OCI-LY7 (cell line): ENCODE data around the gene PCDHGC4. TPM values are rescaled to one million over a fixed set of nuclear protein-coding genes. Genes with fewer than 3 reads are reported as not detected.

Source experiments
- BruUV-seq: library from RNA; stranded (reverse); fragments of 400-500 nt; replicated peaks from 2 replicates; lab custom pipeline; 2021; lab: Mats Ljungman, UMichigan
- CTCF ChIA-PET: fragments of 300-600 bp; sonication (Branson Sonifier 250); formaldehyde crosslinking; loops from one replicate; lab custom pipeline; 2022; ENCODE audit warnings: antibody characterized with exemption; ENCODE audit not compliant: unreplicated experiment; lab: Charles Lee
- POLR2A ChIA-PET: fragments of 300-600 bp; sonication (Branson Sonifier 250); formaldehyde crosslinking; loops from one replicate; lab custom pipeline; 2022; ENCODE audit warnings: antibody characterized with exemption; lab: Charles Lee
- DNase-seq: peaks from one replicate; pipeline ENCODE4 v3.0.0-alpha.2; 2015; ENCODE audit warnings: low spot score
- H2AFZ ChIP-seq: fragments of 200-600 bp; sonication (generic), shearing (Covaris generic); 2 replicates; pipeline ENCODE4 v1.6.1; 2014; ENCODE audit warnings: mild to moderate bottlenecking, antibody characterized with exemption, low read length, moderate library complexity
- H3K27ac ChIP-seq: fragments of 200-600 bp; sonication (generic); 2 replicates; pipeline ENCODE4 v1.5.1; 2014; ENCODE audit warnings: mixed run types, low read depth, mild to moderate bottlenecking, moderate library complexity, low read length, inconsistent platforms; ENCODE audit not compliant: poor library complexity, severe bottlenecking
- H3K36me3 ChIP-seq: fragments of 200-600 bp; sonication (generic); 2 replicates; pipeline ENCODE4 v1.6.1; 2014; ENCODE audit warnings: mild to moderate bottlenecking, antibody characterized with exemption, low read length, moderate library complexity, mixed read lengths; ENCODE audit not compliant: insufficient read depth
- H3K4me1 ChIP-seq: fragments of 200-600 bp; sonication (generic); 2 replicates; pipeline ENCODE4 v1.5.1; 2014; ENCODE audit warnings: mild to moderate bottlenecking, low read length; ENCODE audit not compliant: insufficient read depth, poor library complexity, severe bottlenecking
- H3K4me2 ChIP-seq: fragments of 200-600 bp; sonication (generic); 2 replicates; pipeline ENCODE4 v1.6.1; 2014; ENCODE audit warnings: mild to moderate bottlenecking, low read length
- H3K4me3 ChIP-seq: fragments of 200-600 bp; sonication (generic); 2 replicates; pipeline ENCODE4 v1.5.1; 2014; ENCODE audit warnings: mild to moderate bottlenecking, low read depth, low read length; ENCODE audit not compliant: poor library complexity, severe bottlenecking
- H3K79me2 ChIP-seq: fragments of 200-600 bp; sonication (generic); 2 replicates; pipeline ENCODE4 v1.6.1; 2016; ENCODE audit warnings: low read depth, mild to moderate bottlenecking, low read length, moderate library complexity, mixed read lengths; ENCODE audit not compliant: insufficient read depth
- H3K9me2 ChIP-seq: fragments of 200-600 bp; sonication (generic); 2 replicates; pipeline ENCODE4 v1.6.1; 2016; ENCODE audit warnings: mild to moderate bottlenecking, low read length, mixed read lengths; ENCODE audit not compliant: insufficient read depth
- H3K9me3 ChIP-seq: fragments of 200-600 bp; sonication (generic); 2 replicates; pipeline ENCODE4 v1.6.1; 2014; ENCODE audit warnings: mild to moderate bottlenecking, mixed run types, low read length, mixed read lengths
- H4K20me1 ChIP-seq: fragments of 200-600 bp; sonication (generic); 2 replicates; pipeline ENCODE4 v1.6.1; 2014; ENCODE audit warnings: mild to moderate bottlenecking, antibody characterized with exemption, low read length, moderate library complexity, mixed read lengths; ENCODE audit not compliant: insufficient read depth
- CTCF ChIP-seq: fragments of 200-600 bp; sonication (generic); conservative IDR thresholded peaks from 2 replicates; pipeline ENCODE4 v1.5.1; 2014; ENCODE audit warnings: mild to moderate bottlenecking, antibody characterized with exemption, low read length, moderate library complexity, mixed read lengths
- EZH2phosphoT487 ChIP-seq: fragments of 200-600 bp; sonication (generic); IDR thresholded peaks from 2 replicates; pipeline ENCODE4 v1.6.1; 2018; ENCODE audit warnings: low read depth, borderline replicate concordance, mild to moderate bottlenecking, mixed run types, antibody characterized with exemption, low read length, moderate library complexity, mixed read lengths
- intact Hi-C: fragments of 100-400 bp; cut with micrococcal nuclease; formaldehyde crosslinking; loops from one replicate; pipeline ENCODE4 v1.10.0; 2022; ENCODE audit not compliant: unreplicated experiment
- total RNA-seq, 2 experiments: library from RNA; depleted of rRNA in 1 of 2; stranded (reverse); fragments of >200 nt in 1 of 2; shearing (Covaris generic) in 1 of 2; gene quantifications; 2 replicates each; pipeline ENCODE4 v1.2.3, GENCODE V29; 2014 to 2022

Gene PCDHGC4
- total RNA-seq, 2 experiments from 2014 or later, result 7.0 to 8.4 TPM

GRCh38 chr5:141517312-141517711, 32.5 kb downstream of the PCDHGC4 start:
- DNase-seq, result no peak
- no TSS peak for BruUV-seq
- Histone ChIP-seq H4K20me1 (no peaks in the 10 kb centered on the region), H3K27ac (peak overlapping the region; percentile 99), H3K4me1 (peaks cover 77% of the 10 kb centered on the region), H3K9me3 (no peaks in the 10 kb centered on the region), H3K4me2 (peak overlapping the region; percentile 38), H2AFZ (no peak overlapping the region), H3K4me3 (no peak overlapping the region), H3K9me2 (no peaks in the 10 kb centered on the region), H3K36me3 (peaks cover 81% of the 10 kb centered on the region), H3K79me2 (no peaks in the 10 kb centered on the region; the same call in 1 of the 2 replicates)
- TF ChIP-seq EZH2phosphoT487 (no peak), CTCF (no peak)
- ChIA-PET CTCF (interaction anchor here (0.9 kb wide), 1 partner anchor 74 kb away, joined by 3 read pairs; no protein-coding TSS in a partner anchor), POLR2A (interaction anchor here (0.8 to 17.7 kb wide), 4 partner anchors 8 to 93 kb away, joined by 3 to 328 read pairs (median 16); partner anchors contain the start of gene PCDHGC3)
- intact Hi-C loops, result loop anchor here (10.0 kb wide), 1 partner anchor 97 kb away; the partner anchor contains the start of gene DIAPH1

GRCh38 chr5:141517880-141518617, 33.2 kb downstream of the PCDHGC4 start:
- DNase-seq, result no peak
- POLR2A ChIA-PET, result interaction anchor here (0.6 to 17.7 kb wide), 6 partner anchors 8 to 98 kb away, joined by 3 to 328 read pairs (median 4); no protein-coding TSS in a partner anchor
- CTCF ChIA-PET, result interaction anchor here (0.9 kb wide), 1 partner anchor 74 kb away, joined by 3 read pairs; no protein-coding TSS in a partner anchor
- H3K9me3 ChIP-seq, result no peaks in the 10 kb centered on the region
- H3K4me1 ChIP-seq, result peaks cover 77% of the 10 kb centered on the region
- peaks cover 3% of the 10 kb centered on the region; the same call in 1 of the 2 replicates for H3K79me2 ChIP-seq
- no peak overlapping the region for H3K4me3 ChIP-seq
- H3K36me3 ChIP-seq, result peaks cover 86% of the 10 kb centered on the region
- peak overlapping the region; percentile 38 for H3K4me2 ChIP-seq
- BruUV-seq, result no TSS peak
- peak overlapping the region; percentile 99 for H3K27ac ChIP-seq
- no peaks in the 10 kb centered on the region for H3K9me2 ChIP-seq
- TF ChIP-seq CTCF, result no peak
- no peak for TF ChIP-seq EZH2phosphoT487
- H2AFZ ChIP-seq, result no peak overlapping the region
- no peaks in the 10 kb centered on the region for H4K20me1 ChIP-seq
- intact Hi-C loops, result loop anchor here (10.0 kb wide), 1 partner anchor 97 kb away; the partner anchor contains the start of gene DIAPH1
